ENCODE results near the gene ETFB. TPM values are rescaled to one million over a fixed set of nuclear protein-coding genes. Genes with fewer than 3 reads are reported as not detected.
"Not testable (repeated sequence)": the region's sequence is repeated elsewhere in the genome, so short reads cannot be mapped to it uniquely, and the experiment has no call there.

ETFB gene
- 145 TPM for polyA plus RNA-seq
- long read RNA-seq, donor 1, transcript ETFB-201 (6 exons, 900 nt), result major isoform, 84 of 147 reads
- long read RNA-seq, donor 1, partial matches to known transcripts, result 59 of 147 reads
- long read RNA-seq, donor 1, other reads (novel, unspliced or antisense), result 0 of 147 reads
- long read RNA-seq, donor 2, transcript ETFB-203 (4 exons, 603 nt), result minor isoform, 14 of 406 reads
- long read RNA-seq, donor 2, transcript ETFB-201 (6 exons, 900 nt), result major isoform, 219 of 406 reads
- long read RNA-seq, donor 2, transcript ETFB-202 (5 exons, 3,551 nt), result minor isoform, 11 of 406 reads
- long read RNA-seq, donor 2, partial matches to known transcripts, result 161 of 406 reads
- long read RNA-seq, donor 2, other reads (novel, unspliced or antisense), result 0 of 406 reads
- long read RNA-seq, donor 3, transcript ETFB-203 (4 exons, 603 nt), result minor isoform, 5 of 414 reads
- long read RNA-seq, donor 3, transcript ETFB-202 (5 exons, 3,551 nt), result minor isoform, 14 of 414 reads
- long read RNA-seq, donor 3, transcript ETFB-201 (6 exons, 900 nt), result major isoform, 211 of 414 reads
- long read RNA-seq, donor 3, partial matches to known transcripts, result 184 of 414 reads
- long read RNA-seq, donor 3, other reads (novel, unspliced or antisense), result 0 of 414 reads
- long read RNA-seq, donor 4, transcript ETFB-201 (6 exons, 900 nt), result major isoform, 20 of 37 reads
- long read RNA-seq, donor 4, partial matches to known transcripts, result 13 of 37 reads
- long read RNA-seq, donor 4, other reads (novel, unspliced or antisense), result 0 of 37 reads
- long read RNA-seq, donor 5, transcript ETFB-201 (6 exons, 900 nt), result major isoform, 55 of 100 reads
- long read RNA-seq, donor 5, transcript ETFB-202 (5 exons, 3,551 nt), result minor isoform, 6 of 100 reads
- long read RNA-seq, donor 5, partial matches to known transcripts, result 37 of 100 reads
- long read RNA-seq, donor 5, other reads (novel, unspliced or antisense), result 0 of 100 reads
- long read RNA-seq, donor 6, transcript ETFB-201 (6 exons, 900 nt), result major isoform, 141 of 239 reads
- long read RNA-seq, donor 6, transcript ETFB-202 (5 exons, 3,551 nt), result minor isoform, 11 of 239 reads
- long read RNA-seq, donor 6, partial matches to known transcripts, result 86 of 239 reads
- long read RNA-seq, donor 6, other reads (novel, unspliced or antisense), result 0 of 239 reads
- long read RNA-seq, donor 7, transcript ETFB-201 (6 exons, 900 nt), result major isoform, 48 of 81 reads
- long read RNA-seq, donor 7, partial matches to known transcripts, result 29 of 81 reads
- long read RNA-seq, donor 7, other reads (novel, unspliced or antisense), result 0 of 81 reads
- long read RNA-seq, donor 8, transcript ETFB-203 (4 exons, 603 nt), result minor isoform, 11 of 411 reads
- long read RNA-seq, donor 8, transcript ETFB-201 (6 exons, 900 nt), result major isoform, 217 of 411 reads
- long read RNA-seq, donor 8, transcript ETFB-202 (5 exons, 3,551 nt), result minor isoform, 13 of 411 reads
- long read RNA-seq, donor 8, partial matches to known transcripts, result 170 of 411 reads
- long read RNA-seq, donor 8, other reads (novel, unspliced or antisense), result 0 of 411 reads
- long read RNA-seq, donor 9, transcript ETFB-202 (5 exons, 3,551 nt), result minor isoform, 8 of 290 reads
- long read RNA-seq, donor 9, transcript ETFB-201 (6 exons, 900 nt), result major isoform, 151 of 290 reads
- long read RNA-seq, donor 9, transcript ETFB-203 (4 exons, 603 nt), result minor isoform, 7 of 290 reads
- long read RNA-seq, donor 9, partial matches to known transcripts, result 124 of 290 reads
- long read RNA-seq, donor 9, other reads (novel, unspliced or antisense), result 0 of 290 reads
- long read RNA-seq, donor 10, transcript ETFB-202 (5 exons, 3,551 nt), result minor isoform, 9 of 251 reads
- long read RNA-seq, donor 10, transcript ETFB-201 (6 exons, 900 nt), result major isoform, 133 of 251 reads
- long read RNA-seq, donor 10, partial matches to known transcripts, result 106 of 251 reads
- long read RNA-seq, donor 10, other reads (novel, unspliced or antisense), result 0 of 251 reads
- long read RNA-seq, donor 11, transcript ETFB-203 (4 exons, 603 nt), result minor isoform, 6 of 235 reads
- long read RNA-seq, donor 11, transcript ETFB-201 (6 exons, 900 nt), result major isoform, 146 of 235 reads
- long read RNA-seq, donor 11, transcript ETFB-202 (5 exons, 3,551 nt), result minor isoform, 8 of 235 reads
- long read RNA-seq, donor 11, partial matches to known transcripts, result 75 of 235 reads
- long read RNA-seq, donor 11, other reads (novel, unspliced or antisense), result 0 of 235 reads

- Histone ChIP-seq H3K27me3 (ENCODE audit: control insufficient read depth, insufficient read depth, low read length) (no peaks in the 10 kb centered on the region), H3K27ac (ENCODE audit: low read length) (peak within 1 kb of the TSS; percentile 98), H3K4me1 (ENCODE audit: control insufficient read depth, insufficient read depth, low read length) (peaks cover 41% of the 10 kb centered on the region), H3K4me3 (ENCODE audit: low read length) (peak within 1 kb of the TSS; percentile 88), H3K9me3 (ENCODE audit: control insufficient read depth, low read depth, low read length) (no peaks in the 10 kb centered on the region), H3K36me3 (ENCODE audit: control insufficient read depth, insufficient read depth, low read length) (no peaks in the 10 kb centered on the region)
- no CpG with 5 or more reads among the region's 27 CpGs for WGBS (ENCODE audit: insufficient coverage, low lambda C conversion rate)
- DNase-seq, result no peak
Observed at GRCh38 chr19:51365965-51366388, at the start of gene ETFB. Gene ETFB, minus strand, starts transcription at chr19:51366388. Its CDS starts 62 bp downstream, at chr19:51366326.

- Histone ChIP-seq H3K4me1 (ENCODE audit: control insufficient read depth, insufficient read depth, low read length) (no peaks in the 10 kb centered on the region), H3K27me3 (ENCODE audit: control insufficient read depth, insufficient read depth, low read length) (no peaks in the 10 kb centered on the region), H3K4me3 (ENCODE audit: low read length) (no peak overlapping the region), H3K9me3 (ENCODE audit: control insufficient read depth, low read depth, low read length) (no peaks in the 10 kb centered on the region), H3K27ac (ENCODE audit: low read length) (no peak overlapping the region), H3K36me3 (ENCODE audit: control insufficient read depth, insufficient read depth, low read length) (no peaks in the 10 kb centered on the region)
- no CpG with 5 or more reads among the region's 12 CpGs for WGBS (ENCODE audit: insufficient coverage, low lambda C conversion rate)
- no peak for DNase-seq
Observed at GRCh38 chr19:51415187-51415586, 49.0 kb upstream of the ETFB start.

GRCh38 chr19:51410950-51411748 lies 45.0 kb upstream of the ETFB start:
- H3K4me3 ChIP-seq (ENCODE audit: low read length), result no peak overlapping the region
- WGBS (ENCODE audit: insufficient coverage, low lambda C conversion rate), result no CpG with 5 or more reads among the region's 15 CpGs
- no peaks in the 10 kb centered on the region for H3K36me3 ChIP-seq (ENCODE audit: control insufficient read depth, insufficient read depth, low read length)

GRCh38 chr19:51407511-51408131 lies 41.4 kb upstream of the ETFB start:
- peaks cover 3% of the 10 kb centered on the region for H3K36me3 ChIP-seq (ENCODE audit: control insufficient read depth, insufficient read depth, low read length)
- no peak overlapping the region for H3K4me3 ChIP-seq (ENCODE audit: low read length)
- DNase-seq, result peak in 1 of 2 donors; percentile 36
- peaks cover 7% of the 10 kb centered on the region for H3K9me3 ChIP-seq (ENCODE audit: control insufficient read depth, low read depth, low read length)
- H3K27ac ChIP-seq (ENCODE audit: low read length), result no peak overlapping the region
- WGBS (ENCODE audit: insufficient coverage, low lambda C conversion rate), result no CpG with 5 or more reads among the region's 6 CpGs
- no peaks in the 10 kb centered on the region for H3K4me1 ChIP-seq (ENCODE audit: control insufficient read depth, insufficient read depth, low read length)
- H3K27me3 ChIP-seq (ENCODE audit: control insufficient read depth, insufficient read depth, low read length), result no peaks in the 10 kb centered on the region

More at GRCh38 chr19:51410950-51411748, 45.0 kb upstream of the ETFB start:
- Histone ChIP-seq H3K27me3 (ENCODE audit: control insufficient read depth, insufficient read depth, low read length) (no peaks in the 10 kb centered on the region), H3K27ac (ENCODE audit: low read length) (no peak overlapping the region), H3K4me1 (ENCODE audit: control insufficient read depth, insufficient read depth, low read length) (no peaks in the 10 kb centered on the region), H3K9me3 (ENCODE audit: control insufficient read depth, low read depth, low read length) (no peaks in the 10 kb centered on the region)
- no peak for DNase-seq

GRCh38 chr19:51402117-51402516 lies 35.9 kb upstream of the ETFB start:
- Histone ChIP-seq H3K4me1 (ENCODE audit: control insufficient read depth, insufficient read depth, low read length) (no peaks in the 10 kb centered on the region), H3K4me3 (ENCODE audit: low read length) (no peak overlapping the region), H3K27me3 (ENCODE audit: control insufficient read depth, insufficient read depth, low read length) (no peaks in the 10 kb centered on the region), H3K9me3 (ENCODE audit: control insufficient read depth, low read depth, low read length) (peaks cover 18% of the 10 kb centered on the region), H3K36me3 (ENCODE audit: control insufficient read depth, insufficient read depth, low read length) (peaks cover 3% of the 10 kb centered on the region), H3K27ac (ENCODE audit: low read length) (no peak overlapping the region)
- no peak for DNase-seq
- WGBS (ENCODE audit: insufficient coverage, low lambda C conversion rate), result 100% methylated on average over 1 of the region's 9 CpGs

GRCh38 chr19:51399936-51400335 lies 33.7 kb upstream of the ETFB start:
- no CpG with 5 or more reads among the region's 7 CpGs for WGBS (ENCODE audit: insufficient coverage, low lambda C conversion rate)
- DNase-seq, result not testable (repeated sequence)

GRCh38 chr19:51399231-51399630 lies 33.0 kb upstream of the ETFB start:
- peaks cover 18% of the 10 kb centered on the region for H3K9me3 ChIP-seq (ENCODE audit: control insufficient read depth, low read depth, low read length)
- DNase-seq, result no peak
- peaks cover 3% of the 10 kb centered on the region for H3K36me3 ChIP-seq (ENCODE audit: control insufficient read depth, insufficient read depth, low read length)
- H3K4me1 ChIP-seq (ENCODE audit: control insufficient read depth, insufficient read depth, low read length), result peaks cover 4% of the 10 kb centered on the region
- no peaks in the 10 kb centered on the region for H3K27me3 ChIP-seq (ENCODE audit: control insufficient read depth, insufficient read depth, low read length)
- no peak overlapping the region for H3K27ac ChIP-seq (ENCODE audit: low read length)
- no peak overlapping the region for H3K4me3 ChIP-seq (ENCODE audit: low read length)
- WGBS (ENCODE audit: insufficient coverage, low lambda C conversion rate), result no CpG with 5 or more reads among the region's 5 CpGs

More at GRCh38 chr19:51399936-51400335, 33.7 kb upstream of the ETFB start:
- H3K4me3 ChIP-seq (ENCODE audit: low read length); H3K4me1 ChIP-seq (ENCODE audit: control insufficient read depth, insufficient read depth, low read length); H3K36me3 ChIP-seq (ENCODE audit: control insufficient read depth, insufficient read depth, low read length); H3K27ac ChIP-seq (ENCODE audit: low read length); H3K27me3 ChIP-seq (ENCODE audit: control insufficient read depth, insufficient read depth, low read length): not testable (repeated sequence)
- peaks cover 18% of the 10 kb centered on the region for H3K9me3 ChIP-seq (ENCODE audit: control insufficient read depth, low read depth, low read length)

GRCh38 chr19:51398096-51398704 lies 32.0 kb upstream of the ETFB start:
- Histone ChIP-seq H3K36me3 (ENCODE audit: control insufficient read depth, insufficient read depth, low read length) (no peaks in the 10 kb centered on the region), H3K27me3 (ENCODE audit: control insufficient read depth, insufficient read depth, low read length) (no peaks in the 10 kb centered on the region), H3K27ac (ENCODE audit: low read length) (no peak overlapping the region), H3K4me1 (ENCODE audit: control insufficient read depth, insufficient read depth, low read length) (peaks cover 8% of the 10 kb centered on the region), H3K4me3 (ENCODE audit: low read length) (no peak overlapping the region), H3K9me3 (ENCODE audit: control insufficient read depth, low read depth, low read length) (peaks cover 11% of the 10 kb centered on the region)
- 80% methylated on average over 4 of the region's 7 CpGs for WGBS (ENCODE audit: insufficient coverage, low lambda C conversion rate)
- no peak for DNase-seq
